T-helper 1 cell treated with Interleukin-12 subunit alpha and Interleukin-12 subunit beta and Interleukin-4 antibody, amounts not matched to agents 30 ng/mL and 1 ng/mL, for 36 hours (primary cell): ENCODE measurements around the gene MOSPD2. TPM values are rescaled to one million over a fixed set of nuclear protein-coding genes. Genes with fewer than 3 reads are reported as not detected.

Experiments
- intact Hi-C: fragments of 100-400 bp; cut with micrococcal nuclease; formaldehyde crosslinking; loops from one replicate; pipeline ENCODE4 v1.15.1; 2024
- total RNA-seq: library from RNA; stranded (reverse); gene quantifications from 2 replicates; pipeline ENCODE4 v1.2.3, GENCODE V29; 2022

MOSPD2 gene
- total RNA-seq, result 12.2 and 14.0 TPM in 2 replicates

GRCh38 chrX:14872851-14873675, at the start of gene MOSPD2, which contains the start of gene FANCB:
MOSPD2 (plus strand) TSS chrX:14873421; CDS start chrX:14873529, 108 bp downstream.
FANCB (minus strand) TSS chrX:14873069; CDS start chrX:14865510, 7,559 bp downstream.
- intact Hi-C loops, result loop anchor here (1.0 to 10.0 kb wide), 13 partner anchors 26 to 1849 kb away; partner anchors contain the start of genes AP1S2, CA5B, GEMIN8 and OFD1

GRCh38 chrX:14825851-14826250, 47.4 kb upstream of the MOSPD2 start:
- intact Hi-C loops, result no loop called here

GRCh38 chrX:14826319-14826718, 46.9 kb upstream of the MOSPD2 start:
- intact Hi-C loops, result no loop called here

- intact Hi-C loops, result no loop called here
Observed at GRCh38 chrX:14829643-14830042, 43.6 kb upstream of the MOSPD2 start.

- intact Hi-C loops, result no loop called here
Observed at GRCh38 chrX:14832151-14832550, 41.1 kb upstream of the MOSPD2 start.

- intact Hi-C loops, result no loop called here
Observed at GRCh38 chrX:14832586-14832985, 40.6 kb upstream of the MOSPD2 start.

- intact Hi-C loops, result no loop called here
Observed at GRCh38 chrX:14837155-14837554, 36.1 kb upstream of the MOSPD2 start.

GRCh38 chrX:14843666-14844065, 29.6 kb upstream of the MOSPD2 start:
- intact Hi-C loops, result no loop called here

GRCh38 chrX:14851526-14851925, 21.7 kb upstream of the MOSPD2 start:
- intact Hi-C loops, result no loop called here

GRCh38 chrX:14864631-14865030, 8.6 kb upstream of the MOSPD2 start:
- intact Hi-C loops, result no loop called here

GRCh38 chrX:14865201-14865600, 8.0 kb upstream of the MOSPD2 start:
- intact Hi-C loops, result no loop called here

- intact Hi-C loops, result loop anchor here (2.0 to 10.0 kb wide), 7 partner anchors 271 to 1851 kb away; partner anchors contain the start of genes AP1S2, CA5B, GEMIN8 and OFD1
Observed at GRCh38 chrX:14871767-14872166, 1.5 kb upstream of the MOSPD2 start.

- intact Hi-C loops, result loop anchor here (2.0 to 10.0 kb wide), 7 partner anchors 270 to 1850 kb away; partner anchors contain the start of genes AP1S2, CA5B, GEMIN8 and OFD1
Observed at GRCh38 chrX:14872355-14872754, 866 bp upstream of the MOSPD2 start.

- intact Hi-C loops, result loop anchor here (1.0 to 10.0 kb wide), 13 partner anchors 26 to 1849 kb away; partner anchors contain the start of genes AP1S2, CA5B, GEMIN8 and OFD1
Observed at GRCh38 chrX:14873676-14874049, 442 bp downstream of the MOSPD2 start.

- intact Hi-C loops, result loop anchor here (10.0 kb wide), 3 partner anchors 369 to 1141 kb away; partner anchors contain the start of genes AP1S2, OFD1 and TRAPPC2
Observed at GRCh38 chrX:14875624-14876023, 2.4 kb downstream of the MOSPD2 start.

- intact Hi-C loops, result no loop called here
Observed at GRCh38 chrX:14883826-14884225, 10.6 kb downstream of the MOSPD2 start.

- intact Hi-C loops, result no loop called here
Observed at GRCh38 chrX:14884714-14885113, 11.5 kb downstream of the MOSPD2 start.

- intact Hi-C loops, result no loop called here
Observed at GRCh38 chrX:14886252-14886651, 13.0 kb downstream of the MOSPD2 start.

GRCh38 chrX:14896273-14896672, 23.1 kb downstream of the MOSPD2 start:
- intact Hi-C loops, result loop anchor here (10.0 kb wide), 1 partner anchor 129 kb away; no protein-coding TSS in a partner anchor

- intact Hi-C loops, result loop anchor here (10.0 kb wide), 1 partner anchor 128 kb away; no protein-coding TSS in a partner anchor
Observed at GRCh38 chrX:14897042-14897441, 23.8 kb downstream of the MOSPD2 start.

GRCh38 chrX:14899607-14900006, 26.4 kb downstream of the MOSPD2 start:
- intact Hi-C loops, result loop anchor here (1.0 to 10.0 kb wide), 3 partner anchors 26 to 303 kb away; partner anchors contain the start of genes FANCB and MOSPD2

- intact Hi-C loops, result loop anchor here (5.0 kb wide), 1 partner anchor 300 kb away; no protein-coding TSS in a partner anchor
Observed at GRCh38 chrX:14902537-14902936, 29.3 kb downstream of the MOSPD2 start.
